Erythroblast (primary cell): ENCODE results near the gene STOX2.

Source experiments
- GATA1 ChIP-seq: IDR thresholded peaks from 2 replicates; pipeline ENCODE4 v1.6.1; 2011; ENCODE audit warnings: low read depth, mild to moderate bottlenecking, control low read depth, low read length, moderate library complexity
- POLR2A ChIP-seq: IDR thresholded peaks from 2 replicates; pipeline ENCODE4 v1.6.1; 2011; ENCODE audit warnings: mild to moderate bottlenecking, low read length

- TF ChIP-seq POLR2A (no peak), GATA1 (no peak)
Observed at GRCh38 chr4:183855323-183856190, 49.5 kb upstream of the STOX2 start.
